T-helper 2 cell treated with Interferon-gamma antibody and Interleukin-4, amounts not matched to agents 100 ng/mL and 5 ng/mL, for 36 hours (primary cell): Measurements from ENCODE around the gene INHBE. TPM values are rescaled to one million over a fixed set of nuclear protein-coding genes. Genes with fewer than 3 reads are reported as not detected.
"Not testable (repeated sequence)": the region's sequence is repeated elsewhere in the genome, so short reads cannot be mapped to it uniquely, and the experiment has no call there.

Experiments
- intact Hi-C: fragments of 100-400 bp; cut with micrococcal nuclease; formaldehyde crosslinking; loops from one replicate; pipeline ENCODE4 v1.15.1; 2023
- total RNA-seq: library from RNA; stranded (reverse); gene quantifications from 2 replicates; pipeline ENCODE4 v1.2.3, GENCODE V29; 2022

INHBE gene
- total RNA-seq, 1 donor from 2014 or later = not detected

DNA sequence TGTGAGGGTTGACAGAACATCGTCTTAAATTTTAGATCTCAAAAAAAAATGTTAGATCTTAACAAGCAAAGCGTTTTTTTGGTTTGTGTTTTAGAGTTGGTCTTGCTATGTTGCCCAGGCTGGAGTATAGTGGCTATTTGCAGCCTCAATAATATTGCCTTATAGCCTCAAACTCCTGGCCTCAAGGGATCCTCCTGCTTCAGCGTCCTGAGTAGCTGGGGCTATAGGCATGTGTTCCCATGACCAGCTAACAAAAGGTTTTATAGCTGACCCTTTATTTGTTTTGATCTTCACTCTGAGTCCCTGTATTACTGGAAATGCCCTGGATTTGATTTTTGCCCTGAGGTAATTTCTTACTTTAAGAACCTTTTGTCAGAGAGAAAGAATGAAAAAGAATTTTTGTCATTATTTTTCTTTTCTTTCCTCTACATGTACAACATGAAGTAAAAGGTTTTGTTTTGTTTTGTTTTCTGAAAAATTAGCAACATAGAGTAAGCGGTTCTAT is 15.3 kb upstream of the INHBE start:
- intact Hi-C loops = no loop called here

GRCh38 chr12:57441393-57441792 is 13.7 kb upstream of the INHBE start:
- intact Hi-C loops = not testable (repeated sequence)

DNA sequence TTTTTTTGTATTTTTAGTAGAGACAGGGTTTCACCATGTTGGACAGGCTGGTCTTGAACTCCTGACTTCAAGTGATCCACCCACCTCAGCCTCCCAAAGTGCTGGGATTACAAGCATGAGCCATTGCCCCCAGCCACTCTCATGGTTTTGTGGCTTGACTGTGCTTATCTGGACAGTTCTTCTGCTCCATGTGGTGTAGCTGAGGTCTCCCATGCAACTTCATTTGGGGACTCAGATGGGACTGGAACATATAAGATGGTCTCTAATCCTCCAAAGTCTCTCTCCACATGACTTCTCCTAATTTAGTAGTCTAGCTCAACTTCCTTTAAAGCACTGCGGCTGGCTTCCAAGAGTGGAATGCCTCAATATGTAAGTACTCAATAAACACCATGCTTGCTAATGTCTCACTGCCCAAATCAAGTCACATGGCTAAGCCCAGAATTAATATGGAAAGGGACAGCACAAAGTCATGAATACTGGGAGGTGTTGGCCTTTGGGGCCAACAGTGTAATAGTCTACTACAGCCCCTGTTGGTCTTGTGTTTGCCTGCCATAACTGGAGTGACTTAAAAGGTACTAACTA is 13.2 kb upstream of the INHBE start:
- intact Hi-C loops = no loop called here

DNA sequence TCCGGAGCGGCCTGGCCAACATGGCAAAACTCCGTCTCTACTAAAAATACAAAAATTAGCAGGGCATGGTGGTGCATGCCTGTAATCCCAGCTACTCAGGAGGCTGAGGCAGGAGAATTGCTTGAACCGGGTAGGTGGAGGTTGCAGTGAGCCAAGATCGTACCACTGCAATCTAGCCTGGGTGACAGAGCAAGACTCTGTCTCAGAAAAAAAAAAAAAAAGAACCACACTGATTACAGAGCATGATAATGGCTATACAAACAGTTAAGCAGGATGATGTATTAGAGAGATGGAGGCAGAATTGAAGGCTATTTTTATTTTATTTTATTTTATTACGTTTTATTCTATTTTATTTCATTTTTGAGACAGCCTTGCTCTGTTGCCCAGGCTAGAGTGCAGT is 10.8 kb upstream of the INHBE start:
- intact Hi-C loops = not testable (repeated sequence)

DNA sequence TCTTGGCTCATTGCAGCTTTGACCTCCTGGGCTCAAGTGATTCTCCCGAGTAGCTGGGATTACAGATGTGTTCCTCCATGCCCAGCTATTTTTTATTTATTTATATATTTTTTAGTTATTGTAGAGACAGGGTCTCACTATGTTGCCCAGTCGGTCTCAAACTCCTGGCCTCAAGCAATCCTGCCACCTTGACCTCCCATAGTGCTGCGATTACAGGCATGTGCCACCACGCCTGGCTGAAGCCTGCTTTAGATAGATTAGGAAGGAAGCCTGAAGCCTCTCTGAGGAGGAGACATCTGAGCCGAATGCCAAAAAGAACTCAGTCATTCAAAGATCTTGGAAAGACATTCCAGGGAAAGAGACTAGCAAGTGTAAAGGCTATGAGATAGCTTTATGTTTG is 10.4 kb upstream of the INHBE start:
- intact Hi-C loops = no loop called here

- intact Hi-C loops = no loop called here
Observed at GRCh38 chr12:57446292-57446960, 8.7 kb upstream of the INHBE start.

DNA sequence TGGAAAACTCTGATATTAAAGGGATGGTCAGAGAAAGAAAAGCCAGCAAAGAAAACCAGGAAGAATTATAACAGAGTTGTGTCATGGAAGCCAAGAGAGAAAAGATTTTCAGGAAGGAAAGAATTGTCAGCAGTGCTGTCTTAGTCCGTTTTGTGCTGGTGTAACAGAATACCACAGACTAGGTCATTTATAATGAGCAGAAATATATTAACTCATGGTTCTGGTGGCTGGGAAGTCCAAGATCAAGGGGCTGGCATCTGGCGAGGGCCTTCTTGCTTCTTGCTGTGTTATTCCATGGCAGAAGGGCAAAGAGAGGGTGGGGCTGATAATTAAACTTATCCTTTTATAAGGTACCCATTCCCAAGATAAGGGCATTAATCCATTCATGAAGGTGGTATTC is 6.4 kb upstream of the INHBE start:
- intact Hi-C loops = no loop called here

GRCh38 chr12:57449375-57449774 is 5.7 kb upstream of the INHBE start:
- intact Hi-C loops = no loop called here

DNA sequence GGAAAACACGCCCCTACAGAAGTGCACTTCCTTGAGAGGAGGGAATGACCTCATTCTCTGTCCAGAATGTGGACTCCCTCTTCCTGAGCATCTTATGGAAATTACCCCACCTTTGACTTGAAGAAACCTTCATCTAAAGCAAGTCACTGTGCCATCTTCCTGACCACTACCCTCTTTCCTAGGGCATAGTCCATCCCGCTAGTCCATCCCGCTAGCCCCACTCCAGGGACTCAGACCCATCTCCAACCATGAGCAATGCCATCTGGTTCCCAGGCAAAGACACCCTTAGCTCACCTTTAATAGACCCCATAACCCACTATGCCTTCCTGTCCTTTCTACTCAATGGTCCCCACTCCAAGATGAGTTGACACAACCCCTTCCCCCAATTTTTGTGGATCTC is 5.0 kb upstream of the INHBE start:
- intact Hi-C loops = no loop called here

GRCh38 chr12:57451233-57451778 is 3.8 kb upstream of the INHBE start:
- intact Hi-C loops = no loop called here

DNA sequence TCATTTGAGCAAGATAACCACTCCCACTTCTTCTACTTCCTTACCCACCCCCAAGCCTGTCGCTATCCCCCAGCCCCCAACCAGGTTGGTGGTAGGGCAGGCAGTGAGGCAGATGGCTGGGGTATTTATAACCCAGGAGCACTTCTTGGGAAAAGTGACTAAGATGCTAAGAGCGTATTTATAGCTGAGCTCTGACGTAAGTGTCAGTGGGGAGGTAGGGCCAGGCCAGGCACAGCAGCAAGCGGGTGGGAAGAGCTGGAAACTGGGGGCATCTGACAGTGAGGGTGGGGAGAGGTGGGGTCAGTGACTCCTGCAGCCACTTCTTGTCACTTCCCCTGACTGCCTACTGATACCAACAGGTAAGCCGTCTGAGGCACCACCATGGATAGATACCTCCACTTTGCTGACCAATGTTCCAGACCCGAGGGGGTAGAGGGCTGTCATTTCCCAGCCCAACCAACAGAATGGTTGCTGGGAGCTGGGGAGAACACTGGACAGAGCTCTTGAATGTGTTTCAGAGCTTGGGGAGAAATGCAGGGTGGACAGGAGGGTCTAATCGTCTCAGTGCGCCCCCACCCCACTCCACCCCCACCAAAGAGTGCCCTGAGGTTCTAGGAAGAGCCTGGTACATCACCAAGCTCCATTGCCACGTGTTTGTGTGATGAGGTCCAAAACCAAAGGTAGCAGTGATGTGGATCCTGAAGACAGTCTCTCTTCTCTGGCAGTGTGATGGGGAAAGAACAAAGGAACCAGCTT is 2.7 kb upstream of the INHBE start:
- intact Hi-C loops = loop anchor here (2.0 kb wide), 2 partner anchors 146 to 190 kb away; no protein-coding TSS in a partner anchor

- intact Hi-C loops = loop anchor here (2.0 kb wide), 2 partner anchors 146 to 190 kb away; no protein-coding TSS in a partner anchor
Observed at GRCh38 chr12:57452937-57453509, 2.1 kb upstream of the INHBE start.

GRCh38 chr12:57454213-57454565 is 918 bp upstream of the INHBE start:
- intact Hi-C loops = no loop called here

DNA sequence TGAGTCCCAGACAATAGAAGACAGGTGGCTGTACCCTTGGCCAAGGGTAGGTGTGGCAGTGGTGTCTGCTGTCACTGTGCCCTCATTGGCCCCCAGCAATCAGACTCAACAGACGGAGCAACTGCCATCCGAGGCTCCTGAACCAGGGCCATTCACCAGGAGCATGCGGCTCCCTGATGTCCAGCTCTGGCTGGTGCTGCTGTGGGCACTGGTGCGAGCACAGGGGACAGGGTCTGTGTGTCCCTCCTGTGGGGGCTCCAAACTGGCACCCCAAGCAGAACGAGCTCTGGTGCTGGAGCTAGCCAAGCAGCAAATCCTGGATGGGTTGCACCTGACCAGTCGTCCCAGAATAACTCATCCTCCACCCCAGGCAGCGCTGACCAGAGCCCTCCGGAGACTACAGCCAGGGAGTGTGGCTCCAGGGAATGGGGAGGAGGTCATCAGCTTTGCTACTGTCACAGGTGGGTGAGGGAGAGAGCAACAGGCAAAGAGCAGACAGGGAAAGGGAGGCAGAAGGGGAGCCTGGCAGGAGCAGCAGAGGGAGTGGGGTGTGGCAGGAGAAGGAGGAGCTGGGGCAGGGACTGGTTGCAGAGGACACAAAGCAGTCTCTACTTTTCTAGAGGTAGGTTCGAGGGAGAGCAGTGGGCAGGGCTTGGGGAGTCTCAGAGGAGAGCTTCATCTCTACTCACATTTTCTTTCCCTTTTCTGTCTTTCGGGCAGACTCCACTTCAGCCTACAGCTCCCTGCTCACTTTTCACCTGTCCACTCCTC is 452 bp downstream of the INHBE start:
- intact Hi-C loops = loop anchor here (5.0 kb wide), 1 partner anchor 173 kb away; no protein-coding TSS in a partner anchor

DNA sequence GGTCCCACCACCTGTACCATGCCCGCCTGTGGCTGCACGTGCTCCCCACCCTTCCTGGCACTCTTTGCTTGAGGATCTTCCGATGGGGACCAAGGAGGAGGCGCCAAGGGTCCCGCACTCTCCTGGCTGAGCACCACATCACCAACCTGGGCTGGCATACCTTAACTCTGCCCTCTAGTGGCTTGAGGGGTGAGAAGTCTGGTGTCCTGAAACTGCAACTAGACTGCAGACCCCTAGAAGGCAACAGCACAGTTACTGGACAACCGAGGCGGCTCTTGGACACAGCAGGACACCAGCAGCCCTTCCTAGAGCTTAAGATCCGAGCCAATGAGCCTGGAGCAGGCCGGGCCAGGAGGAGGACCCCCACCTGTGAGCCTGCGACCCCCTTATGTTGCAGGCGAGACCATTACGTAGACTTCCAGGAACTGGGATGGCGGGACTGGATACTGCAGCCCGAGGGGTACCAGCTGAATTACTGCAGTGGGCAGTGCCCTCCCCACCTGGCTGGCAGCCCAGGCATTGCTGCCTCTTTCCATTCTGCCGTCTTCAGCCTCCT is 1.1 kb downstream of the INHBE start:
- intact Hi-C loops = loop anchor here (5.0 kb wide), 1 partner anchor 174 kb away; no protein-coding TSS in a partner anchor

DNA sequence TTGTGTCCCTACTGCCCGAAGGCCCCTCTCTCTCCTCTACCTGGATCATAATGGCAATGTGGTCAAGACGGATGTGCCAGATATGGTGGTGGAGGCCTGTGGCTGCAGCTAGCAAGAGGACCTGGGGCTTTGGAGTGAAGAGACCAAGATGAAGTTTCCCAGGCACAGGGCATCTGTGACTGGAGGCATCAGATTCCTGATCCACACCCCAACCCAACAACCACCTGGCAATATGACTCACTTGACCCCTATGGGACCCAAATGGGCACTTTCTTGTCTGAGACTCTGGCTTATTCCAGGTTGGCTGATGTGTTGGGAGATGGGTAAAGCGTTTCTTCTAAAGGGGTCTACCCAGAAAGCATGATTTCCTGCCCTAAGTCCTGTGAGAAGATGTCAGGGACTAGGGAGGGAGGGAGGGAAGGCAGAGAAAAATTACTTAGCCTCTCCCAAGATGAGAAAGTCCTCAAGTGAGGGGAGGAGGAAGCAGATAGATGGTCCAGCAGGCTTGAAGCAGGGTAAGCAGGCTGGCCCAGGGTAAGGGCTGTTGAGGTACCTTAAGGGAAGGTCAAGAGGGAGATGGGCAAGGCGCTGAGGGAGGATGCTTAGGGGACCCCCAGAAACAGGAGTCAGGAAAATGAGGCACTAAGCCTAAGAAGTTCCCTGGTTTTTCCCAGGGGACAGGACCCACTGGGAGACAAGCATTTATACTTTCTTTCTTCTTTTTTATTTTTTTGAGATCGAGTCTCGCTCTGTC is 1.8 kb downstream of the INHBE start:
- intact Hi-C loops = loop anchor here (5.0 kb wide), 1 partner anchor 175 kb away; no protein-coding TSS in a partner anchor

DNA sequence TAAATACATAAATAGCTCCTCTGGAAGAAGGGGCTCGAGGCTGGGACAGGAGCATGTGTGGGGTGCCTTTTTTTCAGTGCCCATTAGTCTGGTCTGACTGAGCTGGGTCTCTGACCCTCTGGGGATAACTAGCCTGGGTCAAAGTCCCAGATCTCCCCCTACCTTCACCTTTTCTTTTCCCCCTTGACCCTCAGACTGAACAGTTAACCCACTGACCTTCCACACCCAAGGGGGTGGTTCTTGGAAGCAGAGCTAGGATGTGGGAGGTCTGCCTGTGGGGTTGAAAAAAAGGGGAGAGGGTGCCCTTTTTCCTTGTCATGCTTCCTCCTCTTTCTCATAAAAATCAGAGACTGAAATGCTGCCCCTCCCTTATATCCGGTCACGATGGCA is 3.6 kb downstream of the INHBE start:
- intact Hi-C loops = loop anchor here (1.0 to 5.0 kb wide), 3 partner anchors 27 to 176 kb away; partner anchors contain the start of genes DCTN2 and R3HDM2

DNA sequence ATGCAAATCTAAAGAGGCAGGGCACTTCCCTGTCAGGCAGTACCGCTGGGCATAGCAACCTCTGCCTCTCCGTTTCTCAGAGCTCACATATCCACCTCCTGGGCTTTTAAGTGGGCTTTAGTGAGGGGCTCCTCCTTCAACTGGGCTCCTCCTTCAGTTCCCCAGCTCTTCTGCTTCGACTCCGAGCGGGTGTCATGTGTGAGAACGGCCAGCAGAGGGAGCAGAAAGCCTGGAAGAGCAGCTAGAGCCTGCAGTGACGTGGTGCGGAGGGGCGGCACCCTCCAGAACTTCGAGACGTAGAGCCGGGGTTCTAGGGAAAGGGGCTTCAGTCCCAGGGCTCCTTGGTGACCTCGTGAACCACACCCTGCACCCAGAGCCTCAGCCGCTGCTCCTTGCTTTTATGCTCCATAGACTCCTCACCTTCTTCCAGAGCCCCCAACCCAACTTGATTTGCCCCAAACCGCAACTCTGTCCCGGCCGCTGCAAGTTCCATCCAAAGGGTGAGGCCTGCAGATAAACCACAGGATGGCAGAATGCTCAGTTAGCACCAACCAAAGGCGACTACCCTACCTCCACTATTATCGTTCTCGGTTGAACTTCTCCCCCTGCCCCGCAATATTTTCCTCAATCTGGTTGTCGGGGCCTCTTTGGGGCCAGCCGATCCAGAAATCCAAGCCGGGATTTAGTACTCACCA is 4.1 kb downstream of the INHBE start:
- intact Hi-C loops = loop anchor here (1.0 to 5.0 kb wide), 3 partner anchors 28 to 177 kb away; partner anchors contain the start of genes DCTN2 and R3HDM2
